GM12878 (cell line): ENCODE measurements around the gene PAM16. TPM values are rescaled to one million over a fixed set of nuclear protein-coding genes. Genes with fewer than 3 reads are reported as not detected.

Source experiments
- ATAC-seq: fragments of 200-7000 bp; cut with Tn5 transposase; 3 replicates; pipeline ENCODE4 v1.9.1; 2020; ENCODE audit warnings: mild to moderate bottlenecking, moderate library complexity
- BruUV-seq: library from RNA; stranded (reverse); fragments of 400-500 nt; replicated peaks from 2 replicates; lab custom pipeline; 2021; lab: Mats Ljungman, UMichigan
- CTCF ChIA-PET: fragments of 300-600 bp; sonication (Branson Sonifier 250); formaldehyde crosslinking; extraction: SDS; loops from one replicate; lab custom pipeline; 2021; ENCODE audit warnings: inconsistent platforms; lab: Yijun Ruan, JAX
- POLR2A ChIA-PET: fragments of 350-600 bp; formaldehyde crosslinking; extraction: SDS; loops from one replicate; lab custom pipeline; 2021; ENCODE audit warnings: inconsistent platforms; lab: Charles Lee
- RAD21 ChIA-PET: fragments of 300-600 bp; sonication (Branson Sonifier 250); formaldehyde crosslinking; loops from one replicate; lab custom pipeline; 2023; ENCODE audit warnings: antibody characterized with exemption; ENCODE audit not compliant: unreplicated experiment; lab: Charles Lee
- SMC1A ChIA-PET: fragments of 300-600 bp; sonication (Branson Sonifier 250); formaldehyde crosslinking; loops from one replicate; lab custom pipeline; 2023; ENCODE audit not compliant: unreplicated experiment, uncharacterized antibody; lab: Charles Lee
- DNase-seq: peaks from one replicate; pipeline ENCODE4 v3.0.0-alpha.2; 2011; ENCODE audit warnings: low read depth, low spot score
- FAIRE-seq: peaks from 3 replicates; lab custom pipeline; 2011; peaks lifted over from hg19 to GRCh38; lab: Jason Lieb, UNC
- H2AFZ ChIP-seq: 2 replicates; pipeline ENCODE4 v1.6.0; 2011; ENCODE audit warnings: low read depth, low read length, control low read depth; ENCODE audit not compliant: control insufficient read depth
- H3K27ac ChIP-seq: 2 replicates; pipeline ENCODE4 v1.5.1; 2011; ENCODE audit warnings: control low read depth; ENCODE audit not compliant: control insufficient read depth, insufficient read depth
- H3K27me3 ChIP-seq, 2 experiments: replicated peaks in 1 of 2; 2 replicates each; pipeline versions ENCODE4 v1.6.0 to v1.6.1; 2011; ENCODE audit warnings: low read length in 1 of 2; ENCODE audit not compliant: control insufficient read depth in 2 of 2, insufficient read depth in 2 of 2
- H3K36me3 ChIP-seq, 2 experiments: 2 replicates each; pipeline ENCODE4 v1.5.1; 2011; ENCODE audit warnings: low read length in 1 of 2; ENCODE audit not compliant: control insufficient read depth in 2 of 2, insufficient read depth in 2 of 2
- H3K4me1 ChIP-seq: 2 replicates; pipeline ENCODE4 v1.6.1; 2011; ENCODE audit warnings: mild to moderate bottlenecking, low read length, moderate library complexity, mixed read lengths; ENCODE audit not compliant: control insufficient read depth, insufficient read depth
- H3K4me2 ChIP-seq: 2 replicates; pipeline ENCODE4 v1.6.0; 2011; ENCODE audit warnings: control low read depth; ENCODE audit not compliant: control insufficient read depth, insufficient read depth
- H3K4me3 ChIP-seq: fragments of 200-600 bp; sonication (generic); 2 replicates; pipeline ENCODE4 v1.5.1; 2016
- H3K79me2 ChIP-seq: 2 replicates; pipeline ENCODE4 v1.6.0; 2011; ENCODE audit warnings: low read length; ENCODE audit not compliant: control insufficient read depth, insufficient read depth
- H3K9ac ChIP-seq: 2 replicates; pipeline ENCODE4 v1.8.0; 2011; ENCODE audit warnings: low read length, control low read depth, mixed read lengths; ENCODE audit not compliant: control insufficient read depth, insufficient read depth
- H3K9me3 ChIP-seq: replicated peaks from 3 replicates; pipeline ENCODE4 v1.5.1; 2011; ENCODE audit warnings: mild to moderate bottlenecking, low read length; ENCODE audit not compliant: control insufficient read depth, insufficient read depth
- H4K20me1 ChIP-seq: 2 replicates; pipeline ENCODE4 v1.6.0; 2011; ENCODE audit not compliant: control insufficient read depth, insufficient read depth
- NR2C1 ChIP-seq: fragments of 450-650 bp; IDR thresholded peaks from 2 replicates; pipeline ENCODE4 v1.6.1; 2017; ENCODE audit warnings: antibody characterized with exemption, mild to moderate bottlenecking, moderate library complexity
- SIN3A ChIP-seq: IDR thresholded peaks from 2 replicates; pipeline ENCODE4 v1.6.1; 2012; ENCODE audit warnings: low read depth, low read length, improper control_type of control experiment
- SMC3 ChIP-seq: IDR thresholded peaks from 2 replicates; pipeline ENCODE4 v1.6.1; 2011; ENCODE audit warnings: low read length, improper control_type of control experiment, borderline replicate concordance
- ZNF274 ChIP-seq: IDR thresholded peaks from one replicate; pipeline ENCODE4 v1.8.0; 2011; ENCODE audit not compliant: insufficient read length, insufficient read depth
- WGBS: methylation state at CpG from one replicate; pipeline ENCODE4 v1.1.6; 2016; ENCODE audit warnings: low lambda C conversion rate; ENCODE audit not compliant: insufficient replicate concordance, insufficient coverage; ENCODE audit errors: missing lambda C conversion rate; 5-methylcytosine and 5-hydroxymethylcytosine counted together
- in situ Hi-C: fragments of 300-500 bp; cut with MboI; formaldehyde crosslinking; loops from 9 replicates; pipeline ENCODE4 v1.14.3; 2018; ENCODE audit warnings: mixed read lengths
- intact Hi-C: fragments of 100-400 bp; cut with micrococcal nuclease; formaldehyde crosslinking; loops from one replicate; pipeline ENCODE4 v1.14.2; 2022; ENCODE audit not compliant: unreplicated experiment
- polyA plus RNA-seq, 11 experiments: library from polyadenylated mRNA; depleted of rRNA in 4 of 11; unstranded in 6 of 11; stranded (reverse) in 5 of 11; fragments of >200 nt; fragmentation: Nextera tagmentation in 4 of 11; fragmentation: Illumina TruSeq in 1 of 11; extraction: Ambion mirVana in 4 of 11; extraction: Trizol in 1 of 11; gene quantifications; 1 replicate in 1 of 11; 2 replicates in 10 of 11; pipeline versions ENCODE4 v1.2.1 to v1.2.3, GENCODE V29; 2011 to 2016; ENCODE audit warnings: inconsistent platforms in 2 of 11, missing spikeins in 2 of 11, low read depth in 1 of 11
- total RNA-seq, 4 experiments: library from RNA; depleted of rRNA in 3 of 4; stranded (reverse); fragments of >200 nt in 3 of 4; fragmentation: Illumina TruSeq in 1 of 4; extraction: Trizol in 1 of 4; gene quantifications; 2 replicates each; pipeline versions ENCODE4 v1.2.1 to v1.2.3, GENCODE V29; 2013 to 2021
- TF ChIP-seq, protein P1 (sequence below): fragments of 450-650 bp; conservative IDR thresholded peaks from 2 replicates; pipeline ENCODE4 v1.6.1; 2017; ENCODE audit warnings: mild to moderate bottlenecking, moderate library complexity
- TF ChIP-seq, protein P2 (sequence below): fragments of 450-650 bp; formaldehyde crosslinking; IDR thresholded peaks from 2 replicates; pipeline ENCODE4 v1.4.0; 2022; ENCODE audit warnings: mild to moderate bottlenecking, moderate library complexity
- TF ChIP-seq, protein P3 (sequence below): fragments of 450-650 bp; IDR thresholded peaks from 2 replicates; pipeline ENCODE4 v1.6.1; 2016; ENCODE audit warnings: mild to moderate bottlenecking
- TF ChIP-seq, protein P4 (sequence below): fragments of 450-650 bp; IDR thresholded peaks from 2 replicates; pipeline ENCODE4 v1.6.1; 2017; ENCODE audit warnings: antibody characterized with exemption, mild to moderate bottlenecking, moderate library complexity
- TF ChIP-seq, protein P5 (sequence below): fragments of 450-650 bp; IDR thresholded peaks from 2 replicates; pipeline ENCODE4 v1.6.1; 2017; ENCODE audit warnings: low read depth, mild to moderate bottlenecking, moderate library complexity

PAM16 gene
- total and polyA plus RNA-seq, 10 of the 15 experiments (the other 5 are each of a cell fraction or from before 2014, with no cell fraction given): 18.5 to 94.3 (median 51.5) TPM

DNA sequence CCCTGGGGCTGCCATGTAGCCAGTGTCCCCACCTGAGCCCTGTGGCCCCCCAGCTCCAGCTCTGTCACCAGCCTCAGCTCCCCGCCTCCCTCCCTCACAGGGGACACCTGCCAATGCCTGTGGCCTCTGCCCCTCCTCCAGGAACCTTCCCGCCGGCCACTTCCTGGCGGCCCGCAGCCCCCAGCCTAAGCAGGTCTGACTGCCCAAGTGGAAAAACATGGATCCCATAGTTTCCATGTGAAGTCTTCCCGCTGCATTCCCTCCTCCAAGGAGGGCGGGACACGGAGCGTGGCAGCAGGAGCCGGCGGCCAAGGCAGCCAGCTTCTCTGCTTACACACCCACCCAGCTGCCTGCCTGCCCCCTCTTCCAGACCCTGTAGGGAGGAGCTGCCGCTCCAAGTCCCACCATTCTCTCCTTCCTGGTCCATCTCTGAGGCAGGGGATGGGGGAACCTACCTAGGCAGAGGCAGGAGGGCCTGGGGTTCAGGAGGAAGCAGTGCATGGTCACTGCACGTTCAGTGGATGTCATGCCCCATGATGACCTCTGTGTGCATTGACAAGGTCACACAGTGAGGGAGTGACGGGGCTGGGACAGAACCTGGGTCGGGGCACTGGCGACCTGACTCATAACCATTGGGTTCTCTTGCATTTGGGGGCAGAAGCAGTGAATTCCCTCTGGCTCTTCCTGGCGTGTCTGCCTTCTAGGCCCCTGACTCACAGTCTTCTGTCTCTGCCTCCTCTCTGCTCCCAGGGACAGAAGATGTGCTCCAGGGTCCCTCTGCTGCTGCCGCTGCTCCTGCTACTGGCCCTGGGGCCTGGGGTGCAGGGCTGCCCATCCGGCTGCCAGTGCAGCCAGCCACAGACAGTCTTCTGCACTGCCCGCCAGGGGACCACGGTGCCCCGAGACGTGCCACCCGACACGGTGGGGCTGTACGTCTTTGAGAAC, 29.3 kb upstream of the PAM16 start:
- no peaks in the 10 kb centered on the region for H3K27me3 ChIP-seq
- no peak overlapping the region for H3K4me3 ChIP-seq
- no peak for FAIRE-seq
- H4K20me1 ChIP-seq: no peaks in the 10 kb centered on the region
- no peak overlapping the region for H3K27ac ChIP-seq
- ATAC-seq: no peak
- no peak overlapping the region for H3K9ac ChIP-seq
- POLR2A ChIA-PET: no interaction called here
- SMC1A ChIA-PET: no interaction called here
- 86% methylated on average over 23 of the region's 26 CpGs for WGBS
- no peaks in the 10 kb centered on the region for H3K4me1 ChIP-seq
- CTCF ChIA-PET: no interaction called here
- TF ChIP-seq ZNF274: no peak
- no peak for TF ChIP-seq NR2C1
- TF ChIP-seq SMC3: no peak
- TF ChIP-seq, protein P1, sequence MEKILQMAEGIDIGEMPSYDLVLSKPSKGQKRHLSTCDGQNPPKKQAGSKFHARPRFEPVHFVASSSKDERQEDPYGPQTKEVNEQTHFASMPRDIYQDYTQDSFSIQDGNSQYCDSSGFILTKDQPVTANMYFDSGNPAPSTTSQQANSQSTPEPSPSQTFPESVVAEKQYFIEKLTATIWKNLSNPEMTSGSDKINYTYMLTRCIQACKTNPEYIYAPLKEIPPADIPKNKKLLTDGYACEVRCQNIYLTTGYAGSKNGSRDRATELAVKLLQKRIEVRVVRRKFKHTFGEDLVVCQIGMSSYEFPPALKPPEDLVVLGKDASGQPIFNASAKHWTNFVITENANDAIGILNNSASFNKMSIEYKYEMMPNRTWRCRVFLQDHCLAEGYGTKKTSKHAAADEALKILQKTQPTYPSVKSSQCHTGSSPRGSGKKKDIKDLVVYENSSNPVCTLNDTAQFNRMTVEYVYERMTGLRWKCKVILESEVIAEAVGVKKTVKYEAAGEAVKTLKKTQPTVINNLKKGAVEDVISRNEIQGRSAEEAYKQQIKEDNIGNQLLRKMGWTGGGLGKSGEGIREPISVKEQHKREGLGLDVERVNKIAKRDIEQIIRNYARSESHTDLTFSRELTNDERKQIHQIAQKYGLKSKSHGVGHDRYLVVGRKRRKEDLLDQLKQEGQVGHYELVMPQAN: no peak
- TF ChIP-seq, protein P2, sequence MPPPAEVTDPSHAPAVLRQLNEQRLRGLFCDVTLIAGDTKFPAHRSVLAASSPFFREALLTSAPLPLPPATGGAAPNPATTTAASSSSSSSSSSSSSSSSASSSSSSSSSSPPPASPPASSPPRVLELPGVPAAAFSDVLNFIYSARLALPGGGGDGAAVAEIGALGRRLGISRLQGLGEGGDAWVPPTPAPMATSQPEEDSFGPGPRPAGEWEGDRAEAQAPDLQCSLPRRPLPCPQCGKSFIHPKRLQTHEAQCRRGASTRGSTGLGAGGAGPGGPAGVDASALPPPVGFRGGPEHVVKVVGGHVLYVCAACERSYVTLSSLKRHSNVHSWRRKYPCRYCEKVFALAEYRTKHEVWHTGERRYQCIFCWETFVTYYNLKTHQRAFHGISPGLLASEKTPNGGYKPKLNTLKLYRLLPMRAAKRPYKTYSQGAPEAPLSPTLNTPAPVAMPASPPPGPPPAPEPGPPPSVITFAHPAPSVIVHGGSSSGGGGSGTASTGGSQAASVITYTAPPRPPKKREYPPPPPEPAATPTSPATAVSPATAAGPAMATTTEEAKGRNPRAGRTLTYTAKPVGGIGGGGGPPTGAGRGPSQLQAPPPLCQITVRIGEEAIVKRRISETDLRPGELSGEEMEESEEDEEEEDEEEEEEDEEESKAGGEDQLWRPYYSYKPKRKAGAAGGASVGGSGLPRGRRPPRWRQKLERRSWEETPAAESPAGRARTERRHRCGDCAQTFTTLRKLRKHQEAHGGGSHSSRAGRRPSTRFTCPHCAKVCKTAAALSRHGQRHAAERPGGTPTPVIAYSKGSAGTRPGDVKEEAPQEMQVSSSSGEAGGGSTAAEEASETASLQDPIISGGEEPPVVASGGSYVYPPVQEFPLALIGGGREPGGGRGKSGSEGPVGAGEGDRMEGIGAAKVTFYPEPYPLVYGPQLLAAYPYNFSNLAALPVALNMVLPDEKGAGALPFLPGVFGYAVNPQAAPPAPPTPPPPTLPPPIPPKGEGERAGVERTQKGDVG (CRISPR knock-in tag): no peak
- TF ChIP-seq, protein P3, sequence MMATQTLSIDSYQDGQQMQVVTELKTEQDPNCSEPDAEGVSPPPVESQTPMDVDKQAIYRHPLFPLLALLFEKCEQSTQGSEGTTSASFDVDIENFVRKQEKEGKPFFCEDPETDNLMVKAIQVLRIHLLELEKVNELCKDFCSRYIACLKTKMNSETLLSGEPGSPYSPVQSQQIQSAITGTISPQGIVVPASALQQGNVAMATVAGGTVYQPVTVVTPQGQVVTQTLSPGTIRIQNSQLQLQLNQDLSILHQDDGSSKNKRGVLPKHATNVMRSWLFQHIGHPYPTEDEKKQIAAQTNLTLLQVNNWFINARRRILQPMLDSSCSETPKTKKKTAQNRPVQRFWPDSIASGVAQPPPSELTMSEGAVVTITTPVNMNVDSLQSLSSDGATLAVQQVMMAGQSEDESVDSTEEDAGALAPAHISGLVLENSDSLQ: no peak
- TF ChIP-seq, protein P4, sequence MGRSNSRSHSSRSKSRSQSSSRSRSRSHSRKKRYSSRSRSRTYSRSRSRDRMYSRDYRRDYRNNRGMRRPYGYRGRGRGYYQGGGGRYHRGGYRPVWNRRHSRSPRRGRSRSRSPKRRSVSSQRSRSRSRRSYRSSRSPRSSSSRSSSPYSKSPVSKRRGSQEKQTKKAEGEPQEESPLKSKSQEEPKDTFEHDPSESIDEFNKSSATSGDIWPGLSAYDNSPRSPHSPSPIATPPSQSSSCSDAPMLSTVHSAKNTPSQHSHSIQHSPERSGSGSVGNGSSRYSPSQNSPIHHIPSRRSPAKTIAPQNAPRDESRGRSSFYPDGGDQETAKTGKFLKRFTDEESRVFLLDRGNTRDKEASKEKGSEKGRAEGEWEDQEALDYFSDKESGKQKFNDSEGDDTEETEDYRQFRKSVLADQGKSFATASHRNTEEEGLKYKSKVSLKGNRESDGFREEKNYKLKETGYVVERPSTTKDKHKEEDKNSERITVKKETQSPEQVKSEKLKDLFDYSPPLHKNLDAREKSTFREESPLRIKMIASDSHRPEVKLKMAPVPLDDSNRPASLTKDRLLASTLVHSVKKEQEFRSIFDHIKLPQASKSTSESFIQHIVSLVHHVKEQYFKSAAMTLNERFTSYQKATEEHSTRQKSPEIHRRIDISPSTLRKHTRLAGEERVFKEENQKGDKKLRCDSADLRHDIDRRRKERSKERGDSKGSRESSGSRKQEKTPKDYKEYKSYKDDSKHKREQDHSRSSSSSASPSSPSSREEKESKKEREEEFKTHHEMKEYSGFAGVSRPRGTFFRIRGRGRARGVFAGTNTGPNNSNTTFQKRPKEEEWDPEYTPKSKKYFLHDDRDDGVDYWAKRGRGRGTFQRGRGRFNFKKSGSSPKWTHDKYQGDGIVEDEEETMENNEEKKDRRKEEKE: no peak
- TF ChIP-seq, protein P5, sequence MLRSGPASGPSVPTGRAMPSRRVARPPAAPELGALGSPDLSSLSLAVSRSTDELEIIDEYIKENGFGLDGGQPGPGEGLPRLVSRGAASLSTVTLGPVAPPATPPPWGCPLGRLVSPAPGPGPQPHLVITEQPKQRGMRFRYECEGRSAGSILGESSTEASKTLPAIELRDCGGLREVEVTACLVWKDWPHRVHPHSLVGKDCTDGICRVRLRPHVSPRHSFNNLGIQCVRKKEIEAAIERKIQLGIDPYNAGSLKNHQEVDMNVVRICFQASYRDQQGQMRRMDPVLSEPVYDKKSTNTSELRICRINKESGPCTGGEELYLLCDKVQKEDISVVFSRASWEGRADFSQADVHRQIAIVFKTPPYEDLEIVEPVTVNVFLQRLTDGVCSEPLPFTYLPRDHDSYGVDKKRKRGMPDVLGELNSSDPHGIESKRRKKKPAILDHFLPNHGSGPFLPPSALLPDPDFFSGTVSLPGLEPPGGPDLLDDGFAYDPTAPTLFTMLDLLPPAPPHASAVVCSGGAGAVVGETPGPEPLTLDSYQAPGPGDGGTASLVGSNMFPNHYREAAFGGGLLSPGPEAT: no peak
- no peak for TF ChIP-seq SIN3A
- in situ Hi-C loops: no loop called here
- peaks cover 0 to 8% of the 10 kb centered on the region in 2 experiments; a peak in 2 of 4 replicates for H3K36me3 ChIP-seq
- intact Hi-C loops: no loop called here
- RAD21 ChIA-PET: no interaction called here
- no peak overlapping the region for H3K4me2 ChIP-seq
- DNase-seq: no peak
- H3K9me3 ChIP-seq: no peaks in the 10 kb centered on the region
- H2AFZ ChIP-seq: no peak overlapping the region
- no peaks in the 10 kb centered on the region for H3K79me2 ChIP-seq
- BruUV-seq: no TSS peak
